IMR-90 (cell line): Measurements from ENCODE around the gene ZNF524. TPM values are rescaled to one million over a fixed set of nuclear protein-coding genes. Genes with fewer than 3 reads are reported as not detected.

ENCODE experiments used
- ATAC-seq: fragments of 200-7000 bp; cut with Tn5 transposase; 2 replicates; pipeline ENCODE4 v1.9.1; 2020; ENCODE audit warnings: low read depth, mild to moderate bottlenecking, moderate library complexity
- BruUV-seq: library from RNA; stranded (reverse); fragments of 400-500 nt; replicated peaks from 2 replicates; lab custom pipeline; 2021; lab: Mats Ljungman, UMichigan
- CTCF ChIA-PET: fragments of 300-600 bp; formaldehyde crosslinking; extraction: SDS; loops from one replicate; lab custom pipeline; 2021; ENCODE audit warnings: antibody characterized with exemption; lab: Yijun Ruan, JAX
- POLR2A ChIA-PET: fragments of 300-600 bp; sonication (Branson Sonifier 250); formaldehyde crosslinking; loops from one replicate; lab custom pipeline; 2022; ENCODE audit warnings: antibody characterized with exemption; ENCODE audit not compliant: unreplicated experiment; lab: Charles Lee
- DNase-seq: peaks from one replicate; pipeline ENCODE4 v3.0.0; 2013
- H2AFZ ChIP-seq: replicated peaks from 2 replicates; pipeline ENCODE3; 2013; ENCODE audit warnings: low read length, mild to moderate bottlenecking; ENCODE audit not compliant: poor library complexity
- H2AK5ac ChIP-seq: 2 replicates; pipeline ENCODE4 v1.6.1; 2013; ENCODE audit warnings: low read depth, low read length, inconsistent platforms
- H2AK9ac ChIP-seq: replicated peaks from 2 replicates; pipeline ENCODE3; 2013; ENCODE audit warnings: mild to moderate bottlenecking, low read depth, low read length, moderate library complexity; ENCODE audit not compliant: poor library complexity
- H2BK120ac ChIP-seq: 2 replicates; pipeline ENCODE4 v1.6.1; 2013; ENCODE audit warnings: low read depth, low read length, inconsistent platforms
- H2BK15ac ChIP-seq: 3 replicates; pipeline ENCODE4 v1.6.1; 2013; ENCODE audit warnings: low read depth, low read length, inconsistent platforms
- H2BK20ac ChIP-seq: 2 replicates; pipeline ENCODE4 v1.6.1; 2013; ENCODE audit warnings: low read depth, mild to moderate bottlenecking, inconsistent platforms, low read length, moderate library complexity
- H2BK5ac ChIP-seq: 2 replicates; pipeline ENCODE4 v1.6.1; 2013; ENCODE audit warnings: mild to moderate bottlenecking, low read depth, low read length, inconsistent platforms; ENCODE audit not compliant: poor library complexity, severe bottlenecking
- H3K14ac ChIP-seq: replicated peaks from 2 replicates; pipeline ENCODE4 v1.6.1; 2013; ENCODE audit warnings: low read depth, low read length, inconsistent platforms
- H3K18ac ChIP-seq: 2 replicates; pipeline ENCODE4 v1.6.1; 2013; ENCODE audit warnings: low read depth, low read length, control low read depth
- H3K23ac ChIP-seq: 2 replicates; pipeline ENCODE4 v1.6.1; 2013; ENCODE audit warnings: low read depth, low read length, inconsistent platforms
- H3K27ac ChIP-seq: 2 replicates; pipeline ENCODE4 v1.5.1; 2013; ENCODE audit warnings: mild to moderate bottlenecking, control low read depth, low read length; ENCODE audit not compliant: insufficient read depth
- H3K27me3 ChIP-seq: 2 replicates; pipeline ENCODE4 v1.6.1; 2013; ENCODE audit warnings: low read length; ENCODE audit not compliant: control insufficient read depth, insufficient read depth
- H3K36me3 ChIP-seq: 2 replicates; pipeline ENCODE4 v1.6.1; 2013; ENCODE audit warnings: low read length, mixed read lengths; ENCODE audit not compliant: control insufficient read depth, insufficient read depth
- H3K4ac ChIP-seq: 2 replicates; pipeline ENCODE4 v1.6.1; 2013; ENCODE audit warnings: low read depth, low read length, inconsistent platforms
- H3K4me1 ChIP-seq: 2 replicates; pipeline ENCODE4 v1.6.1; 2013; ENCODE audit warnings: low read length, mixed read lengths; ENCODE audit not compliant: control insufficient read depth, insufficient read depth
- H3K4me2 ChIP-seq: 2 replicates; pipeline ENCODE4 v1.6.1; 2013; ENCODE audit warnings: low read depth, mild to moderate bottlenecking, control low read depth, low read length, moderate library complexity
- H3K4me3 ChIP-seq: 2 replicates; pipeline ENCODE4 v1.5.1; 2013; ENCODE audit warnings: low read depth, mild to moderate bottlenecking, control low read depth, low read length, moderate library complexity; ENCODE audit not compliant: insufficient read depth
- H3K56ac ChIP-seq: 2 replicates; pipeline ENCODE4 v1.6.1; 2013; ENCODE audit warnings: low read length, inconsistent platforms; ENCODE audit not compliant: insufficient read depth; ENCODE audit errors: extremely low read depth
- H3K79me1 ChIP-seq, 2 experiments: 2 replicates each; pipeline ENCODE4 v1.6.1; 2013; ENCODE audit warnings: low read length in 2 of 2, inconsistent platforms in 1 of 2, low read depth in 1 of 2
- H3K9ac ChIP-seq: 2 replicates; pipeline ENCODE4 v1.6.1; 2013; ENCODE audit warnings: low read depth, low read length, control low read depth
- H3K9me1 ChIP-seq: 2 replicates; pipeline ENCODE4 v1.6.1; 2013; ENCODE audit warnings: low read length, inconsistent platforms; ENCODE audit not compliant: insufficient read depth
- H3K9me3 ChIP-seq: 2 replicates; pipeline ENCODE4 v1.6.1; 2013; ENCODE audit warnings: low read length; ENCODE audit not compliant: control insufficient read depth, insufficient read depth
- H4K20me1 ChIP-seq: 2 replicates; pipeline ENCODE4 v1.6.1; 2013; ENCODE audit warnings: low read length, inconsistent platforms; ENCODE audit not compliant: insufficient read depth
- H4K5ac ChIP-seq: 2 replicates; pipeline ENCODE4 v1.6.1; 2013; ENCODE audit warnings: mild to moderate bottlenecking, low read depth, low read length, control low read depth
- H4K8ac ChIP-seq, 2 experiments: 2 replicates each; pipeline ENCODE4 v1.6.1; 2013; ENCODE audit warnings: low read depth in 2 of 2, low read length in 2 of 2, control low read depth in 1 of 2, inconsistent platforms in 1 of 2
- H4K91ac ChIP-seq: 2 replicates; pipeline ENCODE4 v1.6.1; 2013; ENCODE audit warnings: low read depth, low read length, inconsistent platforms; ENCODE audit not compliant: insufficient read depth
- CEBPB ChIP-seq: IDR thresholded peaks from 2 replicates; pipeline ENCODE4 v1.6.1; 2012; ENCODE audit warnings: low read depth, low read length, improper control_type of control experiment
- CHD1 ChIP-seq: IDR thresholded peaks from 2 replicates; pipeline ENCODE4 v1.6.1; 2012; ENCODE audit warnings: low read depth, low read length, improper control_type of control experiment
- ELK1 ChIP-seq: fragments of 150-350 bp; IDR thresholded peaks from 2 replicates; pipeline ENCODE4 v1.6.1; 2016; ENCODE audit warnings: low read depth, mild to moderate bottlenecking, low read length, moderate library complexity, borderline replicate concordance
- FOS ChIP-seq: fragments of 150-350 bp; IDR thresholded peaks from 2 replicates; pipeline ENCODE4 v1.6.1; 2016; ENCODE audit warnings: low read depth, low read length
- MAFK ChIP-seq: IDR thresholded peaks from 2 replicates; pipeline ENCODE4 v1.6.1; 2012; ENCODE audit warnings: low read depth, low read length, improper control_type of control experiment
- MAZ ChIP-seq: IDR thresholded peaks from 2 replicates; pipeline ENCODE4 v1.6.1; 2012; ENCODE audit warnings: low read depth, mild to moderate bottlenecking, low read length, improper control_type of control experiment, moderate library complexity, borderline replicate concordance
- MXI1 ChIP-seq: IDR thresholded peaks from 2 replicates; pipeline ENCODE4 v1.6.1; 2012; ENCODE audit warnings: low read depth, mild to moderate bottlenecking, low read length, moderate library complexity, borderline replicate concordance
- NFE2L2 ChIP-seq: fragments of 150-350 bp; IDR thresholded peaks from 2 replicates; pipeline ENCODE4 v1.6.1; 2016; ENCODE audit warnings: low read depth, mild to moderate bottlenecking, low read length
- RAD21 ChIP-seq: IDR thresholded peaks from 2 replicates; pipeline ENCODE4 v1.6.1; 2012; ENCODE audit warnings: low read length, improper control_type of control experiment
- RFX5 ChIP-seq: IDR thresholded peaks from 2 replicates; pipeline ENCODE4 v1.8.0; 2012; ENCODE audit warnings: low read depth, mild to moderate bottlenecking, low read length, moderate library complexity
- SMC3 ChIP-seq: fragments of 150-350 bp; IDR thresholded peaks from 2 replicates; pipeline ENCODE4 v1.6.1; 2016; ENCODE audit warnings: low read depth, mild to moderate bottlenecking, antibody characterized with exemption, low read length, moderate library complexity
- USF2 ChIP-seq: fragments of 150-350 bp; IDR thresholded peaks from 2 replicates; pipeline ENCODE4 v1.6.1; 2017; ENCODE audit warnings: mild to moderate bottlenecking, antibody characterized with exemption, low read length, low read depth
- WGBS, 2 experiments: methylation state at CpG; one replicate each; pipeline versions ENCODE4 v1.1.5 to v1.1.7; 2013; ENCODE audit warnings: missing lambda C conversion rate in 2 of 2; ENCODE audit not compliant: insufficient read length in 1 of 2; ENCODE audit errors: extremely low coverage in 2 of 2; 5-methylcytosine and 5-hydroxymethylcytosine counted together
- dilution Hi-C: fragments of 300-500 bp; cut with HindIII; formaldehyde crosslinking; loops from one replicate; pipeline ENCODE4 v1.14.3; 2018; ENCODE audit warnings: low sequenced_read_pairs; ENCODE audit not compliant: unreplicated experiment
- in situ Hi-C: fragments of 300-500 bp; cut with MboI; formaldehyde crosslinking; loops from 3 replicates; pipeline ENCODE4 v1.14.3; 2019; ENCODE audit warnings: low sequenced_read_pairs, inconsistent platforms, mixed read lengths
- intact Hi-C: fragments of 100-400 bp; cut with micrococcal nuclease; formaldehyde crosslinking; loops from 2 replicates; pipeline ENCODE4 v1.10.0; 2022
- polyA plus RNA-seq, 3 experiments: library from polyadenylated mRNA; depleted of rRNA; stranded (reverse); fragments of >200 nt; gene quantifications; 2 replicates each; pipeline ENCODE4 v1.2.3, GENCODE V29; 2012; ENCODE audit warnings: low replicate concordance in 1 of 3
- total RNA-seq: library from RNA; depleted of rRNA; stranded (reverse); fragments of >200 nt; gene quantifications from 2 replicates; pipeline ENCODE4 v1.2.3, GENCODE V29; 2012

Gene ZNF524
- total and polyA plus RNA-seq, 2 of the 4 experiments (the other 2 are of a cell fraction), result 2.3 to 6.6 TPM

- H3K9me3 ChIP-seq, result no peaks in the 10 kb centered on the region
- H2AK9ac ChIP-seq, result no peak overlapping the region
- H3K4me1 ChIP-seq, result peaks cover 4% of the 10 kb centered on the region; the same call in 1 of the 2 replicates
- ATAC-seq, result no peak
- H3K4me3 ChIP-seq, result no peak overlapping the region
- no peak overlapping the region for H3K23ac ChIP-seq
- no peak overlapping the region for H3K14ac ChIP-seq
- peaks cover 28% of the 10 kb centered on the region for H3K36me3 ChIP-seq
- ChIA-PET CTCF (no interaction called here), POLR2A (no interaction called here)
- no peak overlapping the region for H3K9ac ChIP-seq
- H3K56ac ChIP-seq, result no peak overlapping the region
- DNase-seq, result no peak
- intact Hi-C loops (no loop called here), in situ Hi-C loops (no loop called here), dilution Hi-C loops (no loop called here)
- H4K91ac ChIP-seq, result no peak overlapping the region
- no peak overlapping the region for H3K4me2 ChIP-seq
- no peak overlapping the region for H3K4ac ChIP-seq
- H2BK15ac ChIP-seq, result no peak overlapping the region
- H2BK5ac ChIP-seq, result no peak overlapping the region
- H2AK5ac ChIP-seq, result no peak overlapping the region
- WGBS, 2 experiments, result 90% methylated on average over 8 of the region's 9 CpGs; no CpG with 5 or more reads in 1 of the 2 experiments
- no peak overlapping the region for H2BK120ac ChIP-seq
- H4K8ac ChIP-seq, result no peak overlapping the region; a peak in 1 of 4 replicates
- no peak overlapping the region for H4K5ac ChIP-seq
- H2AFZ ChIP-seq, result no peak overlapping the region
- no TSS peak for BruUV-seq
- H3K79me1 ChIP-seq, result peaks cover 16 to 36% of the 10 kb centered on the region in 2 experiments
- H3K27ac ChIP-seq, result no peak overlapping the region
- no peak overlapping the region for H3K18ac ChIP-seq
- H4K20me1 ChIP-seq, result no peaks in the 10 kb centered on the region
- H3K9me1 ChIP-seq, result peaks cover 13% of the 10 kb centered on the region
- H2BK20ac ChIP-seq, result no peak overlapping the region
- TF ChIP-seq MAFK, result no peak
- no peak for TF ChIP-seq RAD21
- TF ChIP-seq MXI1, result no peak
- no peak for TF ChIP-seq ELK1
- no peak for TF ChIP-seq CHD1
- no peak for TF ChIP-seq MAZ
- TF ChIP-seq RFX5, result no peak
- no peak for TF ChIP-seq FOS
- TF ChIP-seq SMC3, result no peak
- no peak for TF ChIP-seq CEBPB
- TF ChIP-seq USF2, result no peak
- TF ChIP-seq NFE2L2, result no peak
- no peaks in the 10 kb centered on the region for H3K27me3 ChIP-seq
Observed at GRCh38 chr19:55598034-55598433, 2.1 kb upstream of the ZNF524 start.
